HepG2 (cell line): ENCODE data around the gene CD164L2. TPM values are rescaled to one million over a fixed set of nuclear protein-coding genes. Genes with fewer than 3 reads are reported as not detected.

Source experiments
- ARID4A ChIP-seq: sonication (generic); formaldehyde crosslinking; IDR thresholded peaks from 2 replicates; pipeline ENCODE4 v1.5.0; 2020; ENCODE audit warnings: mild to moderate bottlenecking, missing genetic modification reagents, borderline replicate concordance
- CBX1 ChIP-seq: IDR thresholded peaks from one replicate; pipeline ENCODE4 v1.6.1; 2016; ENCODE audit warnings: antibody characterized with exemption, low read depth
- CENPX ChIP-seq: sonication (generic); formaldehyde crosslinking; IDR thresholded peaks from 2 replicates; pipeline ENCODE4 v1.9.0; 2021; ENCODE audit warnings: mild to moderate bottlenecking, missing genetic modification reagents, moderate library complexity
- JDP2 ChIP-seq: sonication (generic); formaldehyde crosslinking; IDR thresholded peaks from 2 replicates; pipeline ENCODE4 v1.8.1; 2022; ENCODE audit warnings: missing genetic modification reagents, borderline replicate concordance
- MEF2D ChIP-seq: sonication (generic); formaldehyde crosslinking; IDR thresholded peaks from 2 replicates; pipeline ENCODE4 v1.5.1; 2020; ENCODE audit warnings: mild to moderate bottlenecking, missing genetic modification reagents
- NCOA2 ChIP-seq: sonication (generic); formaldehyde crosslinking; IDR thresholded peaks from 2 replicates; pipeline ENCODE4 v1.8.0; 2022; ENCODE audit warnings: inconsistent platforms
- NFE2L1 ChIP-seq: sonication (generic); formaldehyde crosslinking; IDR thresholded peaks from 2 replicates; pipeline ENCODE4 v1.4.0; 2020; ENCODE audit warnings: missing genetic modification reagents, mild to moderate bottlenecking, borderline replicate concordance
- POLR2AphosphoS2 ChIP-seq: IDR thresholded peaks from 2 replicates; pipeline ENCODE4 v1.6.1; 2011; ENCODE audit warnings: low read depth, low read length, improper control_type of control experiment
- PRPF4 ChIP-seq: fragments of 200-400 bp; formaldehyde crosslinking; IDR thresholded peaks from 2 replicates; pipeline ENCODE4 v1.6.1; 2016; ENCODE audit warnings: low read length, low read depth; ENCODE audit not compliant: poor library complexity, severe bottlenecking
- TAF1 ChIP-seq: sonication (generic); formaldehyde crosslinking; IDR thresholded peaks from 2 replicates; pipeline ENCODE4 v1.4.0; 2020; ENCODE audit warnings: missing genetic modification reagents
- TP53 ChIP-seq: sonication (generic); formaldehyde crosslinking; conservative IDR thresholded peaks from 2 replicates; pipeline ENCODE4 v1.4.0; 2020; ENCODE audit warnings: missing genetic modification reagents
- ZNF24 ChIP-seq: fragments of 450-650 bp; IDR thresholded peaks from 2 replicates; pipeline ENCODE4 v1.6.1; 2017; ENCODE audit warnings: antibody characterized with exemption, mild to moderate bottlenecking
- ZNF552 ChIP-seq: sonication (generic); formaldehyde crosslinking; IDR thresholded peaks from 2 replicates; pipeline ENCODE4 v1.9.0; 2022; ENCODE audit warnings: missing genetic modification reagents, mild to moderate bottlenecking, borderline replicate concordance
- ZNF574 ChIP-seq: sonication (generic); formaldehyde crosslinking; IDR thresholded peaks from 2 replicates; pipeline ENCODE4 v1.4.0; 2020; ENCODE audit warnings: missing genetic modification reagents
- ZNF614 ChIP-seq: IDR thresholded peaks from 2 replicates; pipeline ENCODE4 v1.6.1; 2018; ENCODE audit warnings: missing biosample characterization, missing genetic modification reagents, inconsistent platforms, borderline replicate concordance
- ZNF639 ChIP-seq: conservative IDR thresholded peaks from 2 replicates; pipeline ENCODE4 v1.6.1; 2018; ENCODE audit warnings: missing genetic modification reagents
- ZNF75D ChIP-seq: sonication (generic); formaldehyde crosslinking; IDR thresholded peaks from 2 replicates; pipeline ENCODE4 v1.8.1; 2023; ENCODE audit warnings: missing genetic modification reagents, mild to moderate bottlenecking, borderline replicate concordance
- ZNF792 ChIP-seq: IDR thresholded peaks from 2 replicates; pipeline ENCODE4 v1.6.1; 2016
- ZSCAN30 ChIP-seq: sonication (generic); formaldehyde crosslinking; IDR thresholded peaks from 2 replicates; pipeline ENCODE4 v1.5.0; 2020; ENCODE audit warnings: mild to moderate bottlenecking, missing genetic modification reagents
- polyA plus RNA-seq, 8 experiments: library from polyadenylated mRNA; depleted of rRNA in 3 of 8; stranded (reverse) in 7 of 8; unstranded in 1 of 8; fragments of >200 nt; fragmentation: Illumina TruSeq in 4 of 8; extraction: Trizol in 4 of 8; gene quantifications; 2 replicates each; pipeline versions ENCODE4 v1.2.1 to v1.2.3, GENCODE V29; 2011 to 2016; ENCODE audit warnings: low read depth in 4 of 8, missing spikeins in 1 of 8, mixed read lengths in 1 of 8; ENCODE audit not compliant: insufficient read depth in 1 of 8
- total RNA-seq, 5 experiments: library from RNA; depleted of rRNA; stranded (reverse); fragments of >200 nt; fragmentation: Illumina TruSeq; extraction: Trizol; gene quantifications; 2 replicates each; pipeline ENCODE4 v1.2.3, GENCODE V29; 2016; ENCODE audit warnings: low read depth in 1 of 5

CD164L2 gene
- total and polyA plus RNA-seq, 2 of the 13 experiments (the other 11 are each of a cell fraction or from before 2014, with no cell fraction given) = not detected

- TF ChIP-seq JDP2 (CRISPR knock-in tag) = no peak
- no peak for TF ChIP-seq NCOA2
- no peak; the same call in 1 of the 2 replicates for TF ChIP-seq TAF1 (CRISPR knock-in tag)
- no peak for TF ChIP-seq MEF2D (CRISPR knock-in tag)
- TF ChIP-seq CENPX (CRISPR knock-in tag) = no peak
- no peak for TF ChIP-seq ZNF75D (CRISPR knock-in tag)
- TF ChIP-seq NFE2L1 (CRISPR knock-in tag) = no peak
- TF ChIP-seq ZNF552 (CRISPR knock-in tag) = no peak
- no peak for TF ChIP-seq CBX1
- no peak for TF ChIP-seq POLR2AphosphoS2
- TF ChIP-seq ZNF614 (CRISPR knock-in tag) = no peak; the same call in 1 of the 2 replicates
- TF ChIP-seq ZNF792 (CRISPR knock-in tag) = no peak
- TF ChIP-seq ZNF639 (CRISPR knock-in tag) = no peak
- no peak for TF ChIP-seq ZNF24
- peak; percentile 57; the same call in 1 of the 2 replicates for TF ChIP-seq ARID4A (CRISPR knock-in tag)
- TF ChIP-seq TP53 (CRISPR knock-in tag) = no peak
- TF ChIP-seq ZSCAN30 (CRISPR knock-in tag) = no peak
- no peak for TF ChIP-seq PRPF4
- TF ChIP-seq ZNF574 = peak; percentile 89
These were observed 9.1 kb upstream of the CD164L2 start, which contains the start of gene GPR3 (continued) for GRCh38 chr1:27392096-27392777.
